CD14-positive monocyte (primary cell): ENCODE data around the gene ARFGAP1. TPM values are rescaled to one million over a fixed set of nuclear protein-coding genes. Genes with fewer than 3 reads are reported as not detected.

Source experiments
- DNase-seq, 3 donors: peaks; one replicate each; pipeline ENCODE4 v3.0.0-alpha.2; 2011 to 2022
- H2AFZ ChIP-seq: 2 replicates; pipeline ENCODE4 v1.6.0; 2012; ENCODE audit warnings: mild to moderate bottlenecking, low read depth, low read length, inconsistent platforms; ENCODE audit not compliant: insufficient read depth, poor library complexity, severe bottlenecking
- H3K27ac ChIP-seq, 2 donors: 1 replicate in 1 of 2; 2 replicates in 1 of 2; pipeline ENCODE4 v1.5.1; 2012 to 2013; ENCODE audit warnings: low read length in 2 of 2, control low read depth in 1 of 2, inconsistent platforms in 1 of 2, low read depth in 1 of 2, mild to moderate bottlenecking in 1 of 2
- H3K27me3 ChIP-seq, 2 donors: one replicate each; pipeline versions ENCODE4 v1.6.0 to v1.6.1; 2011 to 2013; ENCODE audit warnings: low read length in 2 of 2; ENCODE audit not compliant: control insufficient read depth in 2 of 2, insufficient read depth in 2 of 2
- H3K36me3 ChIP-seq, 2 donors: replicated peaks in 1 of 2; 1 replicate in 1 of 2; 2 replicates in 1 of 2; pipeline versions ENCODE4 v1.5.1 to v1.6.1; 2012 to 2013; ENCODE audit warnings: low read length in 2 of 2, control low read depth in 1 of 2, inconsistent platforms in 1 of 2, mild to moderate bottlenecking in 1 of 2; ENCODE audit not compliant: insufficient read depth in 2 of 2, control insufficient read depth in 1 of 2
- H3K4me1 ChIP-seq, 2 donors: 1 replicate in 1 of 2; 2 replicates in 1 of 2; pipeline versions ENCODE4 v1.5.1 to v1.6.1; 2012 to 2013; ENCODE audit warnings: low read length in 2 of 2, control low read depth in 1 of 2, inconsistent platforms in 1 of 2, mild to moderate bottlenecking in 1 of 2, moderate library complexity in 1 of 2; ENCODE audit not compliant: insufficient read depth in 2 of 2, control insufficient read depth in 1 of 2
- H3K4me2 ChIP-seq: replicated peaks from 2 replicates; pipeline ENCODE3; 2012; ENCODE audit warnings: low read length, moderate library complexity, mild to moderate bottlenecking; ENCODE audit not compliant: poor library complexity, severe bottlenecking; ENCODE audit errors: extremely low read depth
- H3K4me3 ChIP-seq, 3 experiments: fragments of 200-600 bp in 1 of 3; sonication (generic) in 1 of 3; replicated peaks in 1 of 3; 1 replicate in 2 of 3; 2 replicates in 1 of 3; pipeline ENCODE4 v1.5.1; 2011 to 2013; ENCODE audit warnings: low read length in 3 of 3, mild to moderate bottlenecking in 3 of 3, control low read depth in 2 of 3, low read depth in 2 of 3, inconsistent platforms in 1 of 3, moderate library complexity in 1 of 3
- H3K79me2 ChIP-seq: 2 replicates; pipeline ENCODE4 v1.6.0; 2012; ENCODE audit warnings: mild to moderate bottlenecking, control low read depth, inconsistent platforms, low read length, moderate library complexity; ENCODE audit not compliant: insufficient read depth
- H3K9ac ChIP-seq: 2 replicates; pipeline ENCODE4 v1.6.0; 2017; ENCODE audit warnings: low read length, mild to moderate bottlenecking; ENCODE audit not compliant: insufficient read depth, poor library complexity, severe bottlenecking
- H3K9me3 ChIP-seq, 2 donors: replicated peaks in 1 of 2; 1 replicate in 1 of 2; 2 replicates in 1 of 2; pipeline versions ENCODE4 v1.5.1 to v1.6.1; 2012 to 2013; ENCODE audit warnings: low read length in 2 of 2, control low read depth in 1 of 2; ENCODE audit not compliant: control insufficient read depth in 1 of 2, insufficient read depth in 1 of 2
- H4K20me1 ChIP-seq: 2 replicates; pipeline ENCODE4 v1.6.0; 2012; ENCODE audit warnings: mild to moderate bottlenecking, low read length, control low read depth, moderate library complexity; ENCODE audit not compliant: insufficient read depth
- H3K27ac Mint-ChIP-seq, 7 donors: one replicate each; pipeline ENCODE4 v1.8.0; 2020; ENCODE audit warnings: mild to moderate bottlenecking in 7 of 7, mixed read lengths in 7 of 7, moderate library complexity in 6 of 7, inconsistent platforms in 2 of 7
- H3K27me3 Mint-ChIP-seq, 3 donors: one replicate each; pipeline ENCODE4 v1.8.0; 2021 to 2022; ENCODE audit warnings: low read depth in 3 of 3, mild to moderate bottlenecking in 3 of 3, mixed read lengths in 3 of 3, moderate library complexity in 3 of 3, inconsistent platforms in 1 of 3
- H3K36me3 Mint-ChIP-seq, 2 donors: one replicate each; pipeline ENCODE4 v1.8.0; 2020; ENCODE audit warnings: mixed read lengths in 2 of 2, inconsistent platforms in 1 of 2, mild to moderate bottlenecking in 1 of 2
- H3K4me1 Mint-ChIP-seq: one replicate; pipeline ENCODE4 v1.8.0; 2020; ENCODE audit warnings: mild to moderate bottlenecking, mixed read lengths
- H3K4me3 Mint-ChIP-seq, 2 donors: one replicate each; pipeline ENCODE4 v1.8.0; 2020; ENCODE audit warnings: mild to moderate bottlenecking in 2 of 2, mixed read lengths in 2 of 2, moderate library complexity in 1 of 2
- H3K9me3 Mint-ChIP-seq, 7 donors: one replicate each; pipeline ENCODE4 v1.8.0; 2020 to 2022; ENCODE audit warnings: mixed read lengths in 7 of 7, mild to moderate bottlenecking in 6 of 7, moderate library complexity in 6 of 7, inconsistent platforms in 2 of 7
- WGBS: methylation state at CpG from one replicate; pipeline ENCODE4 v1.1.5; 2013; ENCODE audit warnings: missing lambda C conversion rate; ENCODE audit not compliant: insufficient coverage; 5-methylcytosine and 5-hydroxymethylcytosine counted together
- intact Hi-C, 2 donors: fragments of 100-400 bp; cut with micrococcal nuclease; formaldehyde crosslinking; loops; one replicate each; pipeline versions ENCODE4 v1.15.0 to v1.15.1; 2023
- polyA plus RNA-seq, 3 donors: library from polyadenylated mRNA; depleted of rRNA in 1 of 3; unstranded in 2 of 3; stranded (reverse) in 1 of 3; fragments of 300-500 nt in 2 of 3; fragments of >200 nt in 1 of 3; fragmentation: Illumina TruSeq in 2 of 3; gene quantifications; 1 replicate in 2 of 3; 2 replicates in 1 of 3; pipeline ENCODE4 v1.2.3, GENCODE V29; 2012 to 2021
- TF ChIP-seq, protein P1 (sequence below): fragments of 200-600 bp; IDR thresholded peaks from one replicate; pipeline ENCODE4 v1.8.0; 2022; ENCODE audit warnings: antibody characterized with exemption, mild to moderate bottlenecking

Gene ARFGAP1
- polyA plus RNA-seq, 3 donors: 11.2 to 99.8 (median 14.1) TPM

DNA sequence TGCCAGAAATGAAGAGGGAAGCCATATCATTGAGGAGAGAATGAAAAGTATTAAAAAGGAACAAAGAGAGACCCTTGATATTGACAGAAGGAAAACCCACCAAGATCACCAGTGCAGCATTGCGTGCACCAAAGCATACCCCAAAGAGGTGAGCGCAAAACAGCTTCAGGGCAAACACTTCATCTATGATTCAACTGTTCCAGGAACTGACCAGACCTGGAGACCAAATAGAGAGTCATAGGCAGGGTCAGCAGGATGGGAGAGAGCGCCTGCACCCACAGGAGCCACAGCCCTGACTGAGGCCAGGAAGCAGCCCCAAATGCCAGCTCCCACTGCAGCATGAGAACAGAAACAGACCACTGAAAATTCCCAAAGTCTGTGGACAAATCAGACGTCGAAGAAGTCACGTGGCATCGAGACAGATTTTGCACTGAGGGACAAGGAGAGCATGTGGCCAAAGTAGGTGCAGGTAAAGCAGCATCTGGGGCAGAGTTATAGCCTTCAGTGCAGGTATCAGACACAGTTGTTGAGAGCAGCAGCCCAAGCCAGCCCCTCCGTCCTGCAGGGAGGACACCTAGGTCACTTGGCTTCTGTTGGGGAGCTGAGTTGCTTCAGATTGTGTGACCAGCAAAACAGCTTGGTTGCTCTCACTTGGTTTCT is 59.3 kb downstream of the ARFGAP1 start:
- H3K27ac Mint-ChIP-seq: no peak overlapping the region

DNA sequence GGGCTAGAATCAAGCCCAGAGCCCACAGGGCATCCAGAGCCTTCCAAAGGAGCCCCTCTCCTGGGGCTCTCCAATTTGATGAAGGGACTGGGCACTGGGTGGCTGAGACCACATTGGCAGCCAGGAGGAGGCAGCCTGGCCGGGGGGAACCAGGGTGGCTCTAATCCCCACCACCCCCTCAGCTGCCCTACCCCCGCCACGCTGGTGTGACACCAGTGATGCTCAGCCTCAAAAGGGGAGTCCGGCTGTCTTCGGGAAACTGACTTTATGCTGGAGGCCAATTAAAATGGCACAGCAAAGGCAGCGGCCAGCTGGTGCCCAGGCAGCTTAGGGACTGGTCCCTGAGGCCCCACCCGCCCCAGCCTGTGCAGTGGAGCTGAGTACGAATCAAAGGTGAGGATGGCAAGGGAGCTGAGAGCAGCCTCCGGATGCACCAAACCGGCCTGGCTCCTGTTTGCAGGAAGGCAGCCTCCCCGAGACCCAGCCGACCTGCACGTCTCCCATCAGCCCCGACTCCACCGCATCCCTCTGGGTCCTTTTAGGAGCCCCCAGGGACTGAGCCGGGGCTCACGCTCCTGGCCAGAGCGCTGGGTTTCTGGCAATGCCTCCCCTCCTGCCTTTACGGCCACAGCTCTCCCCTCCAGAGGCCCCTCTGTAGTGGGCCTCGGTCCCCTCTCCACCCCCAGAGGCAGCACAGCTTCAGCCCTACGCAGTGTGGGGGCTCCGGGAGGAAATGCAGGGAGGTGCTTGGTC is 60.1 kb downstream of the ARFGAP1 start:
- no peak overlapping the region for H3K4me2 ChIP-seq
- Mint-ChIP-seq H3K27ac (no peak overlapping the region), H3K4me3 (no peak overlapping the region), H3K36me3 (no peaks in the 10 kb centered on the region), H3K27me3 (peaks cover 4 to 8% (median 6%) of the 10 kb centered on the region in 3 donors), H3K9me3 (peaks cover 10 to 19% (median 12%) of the 10 kb centered on the region in 7 donors), H3K4me1 (no peaks in the 10 kb centered on the region)
- DNase-seq: no peak
- intact Hi-C loops: no loop called here
- no peak overlapping the region for H2AFZ ChIP-seq
- H3K27ac ChIP-seq: no peak overlapping the region
- no peak overlapping the region for H3K9ac ChIP-seq
- WGBS: 94% methylated on average over 16 of the region's 22 CpGs
- no peaks in the 10 kb centered on the region for H3K4me1 ChIP-seq
- H3K27me3 ChIP-seq: no peaks in the 10 kb centered on the region
- peaks cover 0 to 15% of the 10 kb centered on the region in 2 donors for H3K9me3 ChIP-seq
- TF ChIP-seq, protein P1, sequence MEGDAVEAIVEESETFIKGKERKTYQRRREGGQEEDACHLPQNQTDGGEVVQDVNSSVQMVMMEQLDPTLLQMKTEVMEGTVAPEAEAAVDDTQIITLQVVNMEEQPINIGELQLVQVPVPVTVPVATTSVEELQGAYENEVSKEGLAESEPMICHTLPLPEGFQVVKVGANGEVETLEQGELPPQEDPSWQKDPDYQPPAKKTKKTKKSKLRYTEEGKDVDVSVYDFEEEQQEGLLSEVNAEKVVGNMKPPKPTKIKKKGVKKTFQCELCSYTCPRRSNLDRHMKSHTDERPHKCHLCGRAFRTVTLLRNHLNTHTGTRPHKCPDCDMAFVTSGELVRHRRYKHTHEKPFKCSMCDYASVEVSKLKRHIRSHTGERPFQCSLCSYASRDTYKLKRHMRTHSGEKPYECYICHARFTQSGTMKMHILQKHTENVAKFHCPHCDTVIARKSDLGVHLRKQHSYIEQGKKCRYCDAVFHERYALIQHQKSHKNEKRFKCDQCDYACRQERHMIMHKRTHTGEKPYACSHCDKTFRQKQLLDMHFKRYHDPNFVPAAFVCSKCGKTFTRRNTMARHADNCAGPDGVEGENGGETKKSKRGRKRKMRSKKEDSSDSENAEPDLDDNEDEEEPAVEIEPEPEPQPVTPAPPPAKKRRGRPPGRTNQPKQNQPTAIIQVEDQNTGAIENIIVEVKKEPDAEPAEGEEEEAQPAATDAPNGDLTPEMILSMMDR: no peak
- no peak overlapping the region for H3K4me3 ChIP-seq
- H3K79me2 ChIP-seq: no peaks in the 10 kb centered on the region
- no peaks in the 10 kb centered on the region for H4K20me1 ChIP-seq
- H3K36me3 ChIP-seq: no peaks in the 10 kb centered on the region

More for the DNA sequence above, 59.3 kb downstream of the ARFGAP1 start:
- Histone ChIP-seq H3K9ac (no peak overlapping the region), H3K4me2 (no peak overlapping the region), H3K79me2 (no peaks in the 10 kb centered on the region), H3K27me3 (no peaks in the 10 kb centered on the region), H3K27ac (no peak overlapping the region), H2AFZ (no peak overlapping the region), H3K4me1 (no peaks in the 10 kb centered on the region), H4K20me1 (no peaks in the 10 kb centered on the region), H3K4me3 (no peak overlapping the region), H3K9me3 (peaks cover 4 to 19% of the 10 kb centered on the region in 2 donors), H3K36me3 (no peaks in the 10 kb centered on the region)
- peaks cover 4 to 7% (median 4%) of the 10 kb centered on the region in 3 donors for H3K27me3 Mint-ChIP-seq
- DNase-seq: no peak
- TF ChIP-seq, protein P1: no peak
- no peak overlapping the region for H3K4me3 Mint-ChIP-seq
- intact Hi-C loops: no loop called here
- peaks cover 14 to 23% (median 15%) of the 10 kb centered on the region in 7 donors for H3K9me3 Mint-ChIP-seq
- no peaks in the 10 kb centered on the region for H3K36me3 Mint-ChIP-seq
- WGBS: 93% methylated on average over 7 of the region's 8 CpGs
- H3K4me1 Mint-ChIP-seq: peaks cover 3% of the 10 kb centered on the region
